GM18507 (cell line): ENCODE results near the gene CEP89.
"Not testable (repeated sequence)": the region's sequence is repeated elsewhere in the genome, so short reads cannot be mapped to it uniquely, and the experiment has no call there.

Experiments used
- DNase-seq: peaks from one replicate; pipeline ENCODE4 v3.0.0; 2011; ENCODE audit warnings: low read depth; ENCODE audit not compliant: insufficient read length; ENCODE audit errors: extremely low spot score
- FAIRE-seq: peaks from 2 replicates; lab custom pipeline; 2011; peaks lifted over from hg19 to GRCh38; lab: Jason Lieb, UNC

CEP89 gene

DNA sequence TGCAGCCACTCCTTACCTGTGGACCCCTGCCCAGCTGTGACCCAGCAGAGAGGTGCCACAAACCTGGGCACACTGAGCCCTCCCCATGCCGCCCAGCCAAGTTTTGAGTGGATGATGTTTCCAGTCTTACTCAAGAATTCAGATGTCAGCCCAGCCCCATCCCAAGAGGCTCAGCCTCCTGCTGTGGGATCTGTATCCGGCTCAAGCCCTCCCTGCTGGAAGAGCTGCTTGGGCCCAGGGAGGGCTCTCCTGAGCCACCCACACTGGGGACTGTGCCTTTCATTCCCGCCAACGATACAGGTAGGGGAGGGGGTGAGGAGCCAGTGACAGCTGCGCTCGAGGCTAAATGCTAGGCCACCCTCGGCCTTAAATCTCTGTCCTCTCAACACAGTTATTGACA, 96.3 kb downstream of the CEP89 start:
- FAIRE-seq (no peak), DNase-seq (no peak)

DNA sequence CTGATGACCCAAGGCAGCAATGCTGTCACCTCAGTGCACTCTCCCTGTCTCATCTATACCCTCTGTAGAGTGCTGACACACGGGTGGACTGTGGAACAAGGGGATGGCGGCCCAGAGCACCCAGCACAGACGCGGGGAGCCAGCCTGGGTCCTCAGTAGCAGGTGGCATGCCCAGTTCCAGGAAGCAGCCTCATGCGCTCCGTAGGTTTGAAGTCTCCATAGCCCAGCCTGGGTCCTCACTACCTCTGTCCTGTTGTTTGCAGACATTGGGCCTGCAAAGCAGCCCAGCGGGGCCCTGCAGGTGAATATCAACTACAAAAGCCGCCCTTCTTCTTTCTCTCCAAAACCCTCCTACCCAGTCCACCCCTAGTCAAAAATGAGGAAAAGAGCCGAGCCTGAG, 97.2 kb downstream of the CEP89 start:
- DNase-seq (no peak), FAIRE-seq (no peak)

- no peak for FAIRE-seq
- DNase-seq: no peak
Measured at GRCh38 chr19:32873247-32873959, 98.4 kb downstream of the CEP89 start.

- DNase-seq: no peak
- no peak for FAIRE-seq
Measured at GRCh38 chr19:32872391-32872790, 99.4 kb downstream of the CEP89 start.

GRCh38 chr19:32870981-32871451, 100.7 kb downstream of the CEP89 start:
- DNase-seq: no peak
- FAIRE-seq: no peak

DNA sequence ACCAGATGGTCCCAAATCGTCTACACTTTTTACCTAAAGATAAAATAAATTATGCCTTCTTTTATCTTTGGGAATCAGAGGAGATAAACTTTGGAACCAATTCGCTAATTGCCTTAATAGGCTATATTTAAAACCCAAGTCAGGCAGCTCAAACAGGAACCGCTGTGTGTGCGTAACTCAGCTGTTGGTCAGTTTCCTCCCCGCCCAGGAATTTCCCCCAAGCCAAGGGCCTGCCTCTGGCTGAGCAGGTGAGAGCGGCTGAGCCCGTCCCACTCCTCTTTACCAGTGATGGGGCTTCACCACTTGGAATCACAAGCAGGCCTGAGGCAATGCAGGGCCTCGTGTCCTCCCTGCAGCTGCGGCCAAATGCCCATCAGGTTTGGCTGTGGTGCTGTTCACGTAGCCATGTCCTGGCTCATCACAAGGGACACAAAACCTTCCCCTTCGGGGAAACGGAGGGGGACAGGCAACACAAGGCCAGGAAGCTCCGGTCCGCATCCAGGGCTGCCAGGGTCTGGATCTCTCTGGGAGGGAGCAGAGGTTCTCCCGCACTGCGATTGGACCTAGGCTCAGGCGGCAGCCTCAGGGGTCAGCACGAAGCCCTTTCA, 101.7 kb downstream of the CEP89 start:
- FAIRE-seq: no peak
- DNase-seq: no peak

- no peak for FAIRE-seq
- no peak for DNase-seq
Measured at GRCh38 chr19:32869369-32869965, 102.3 kb downstream of the CEP89 start, which contains the start of gene SLC7A9. SLC7A9 (minus strand) TSS chr19:32869767; CDS start chr19:32868534, 1,233 bp downstream.

- no peak for DNase-seq
Measured at GRCh38 chr19:32868206-32868950, 103.4 kb downstream of the CEP89 start.

DNA sequence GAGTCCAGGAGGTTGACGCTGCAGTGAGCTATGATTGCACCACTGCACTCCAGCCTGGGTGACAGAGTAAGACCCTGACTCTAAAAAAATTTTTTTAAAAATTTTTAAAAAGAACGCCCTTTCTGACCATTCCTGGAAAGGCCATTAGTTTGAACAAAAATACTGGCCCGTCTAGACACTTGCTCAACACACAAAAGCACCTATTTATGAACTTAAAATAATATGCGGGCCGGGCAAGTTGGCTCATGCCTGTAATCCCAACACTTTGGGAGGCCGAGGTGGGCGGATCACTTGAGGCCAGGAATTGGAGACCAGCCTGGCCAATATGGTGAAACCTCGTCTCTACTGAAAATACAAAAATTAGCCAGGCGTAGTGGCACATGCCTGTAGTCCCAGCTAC, 104.3 kb downstream of the CEP89 start:
- not testable (repeated sequence) for FAIRE-seq, DNase-seq

More at GRCh38 chr19:32868206-32868950, 103.4 kb downstream of the CEP89 start:
- no peak for FAIRE-seq

- DNase-seq (no peak), FAIRE-seq (no peak)
Measured at GRCh38 chr19:32866564-32867265, 105.0 kb downstream of the CEP89 start.

GRCh38 chr19:32866061-32866460, 105.7 kb downstream of the CEP89 start:
- DNase-seq (no peak), FAIRE-seq (no peak)

GRCh38 chr19:32865326-32865725, 106.4 kb downstream of the CEP89 start:
- DNase-seq: no peak
- no peak for FAIRE-seq

GRCh38 chr19:32864318-32865007, 107.3 kb downstream of the CEP89 start:
- DNase-seq (no peak), FAIRE-seq (no peak)

DNA sequence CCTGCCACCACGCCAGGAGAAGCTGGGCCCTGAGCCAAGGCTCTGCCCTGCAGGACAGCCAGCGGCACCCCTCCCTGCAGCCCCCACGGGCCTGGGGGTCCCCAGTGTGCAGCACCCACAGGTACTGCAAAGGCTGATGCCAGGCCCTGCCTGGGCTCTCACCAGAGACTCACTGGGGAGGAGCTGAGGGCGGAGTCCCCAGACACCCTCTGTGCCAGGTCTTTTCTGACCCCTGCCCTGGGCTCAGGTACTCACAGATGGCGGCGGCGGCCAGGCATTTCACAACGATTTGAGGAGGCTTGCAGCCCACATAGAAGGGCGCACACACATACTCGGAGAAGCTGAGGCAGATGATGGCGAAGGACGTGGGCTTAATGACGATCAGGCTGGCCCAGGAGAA, 107.9 kb downstream of the CEP89 start:
- no peak for FAIRE-seq

GRCh38 chr19:32863301-32863700, 108.5 kb downstream of the CEP89 start:
- DNase-seq: no peak
- FAIRE-seq: no peak

More for the DNA sequence above, 107.9 kb downstream of the CEP89 start:
- DNase-seq: no peak

- no peak for DNase-seq
- no peak for FAIRE-seq
Measured at GRCh38 chr19:32862741-32863140, 109.0 kb downstream of the CEP89 start.

DNA sequence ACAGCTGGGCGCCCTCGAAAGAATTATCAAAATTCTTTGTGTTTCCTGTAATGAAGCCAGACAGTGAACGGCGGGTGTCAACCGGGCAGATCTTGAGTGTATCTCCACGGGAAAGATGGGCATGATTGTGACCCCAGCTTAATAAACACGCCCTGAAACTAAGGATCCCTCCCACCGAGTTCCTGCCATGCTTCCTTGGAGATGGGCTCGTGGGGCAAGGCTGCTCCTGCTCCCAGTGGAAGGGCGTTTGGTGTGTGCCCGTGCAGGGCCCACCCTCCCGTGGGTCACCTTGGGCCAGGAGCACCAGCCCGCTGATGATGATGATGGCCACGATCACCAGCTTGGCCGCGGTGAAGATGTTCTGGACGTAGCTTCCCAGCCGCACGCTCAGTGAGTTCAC, 109.6 kb downstream of the CEP89 start:
- FAIRE-seq: no peak
- DNase-seq: no peak

DNA sequence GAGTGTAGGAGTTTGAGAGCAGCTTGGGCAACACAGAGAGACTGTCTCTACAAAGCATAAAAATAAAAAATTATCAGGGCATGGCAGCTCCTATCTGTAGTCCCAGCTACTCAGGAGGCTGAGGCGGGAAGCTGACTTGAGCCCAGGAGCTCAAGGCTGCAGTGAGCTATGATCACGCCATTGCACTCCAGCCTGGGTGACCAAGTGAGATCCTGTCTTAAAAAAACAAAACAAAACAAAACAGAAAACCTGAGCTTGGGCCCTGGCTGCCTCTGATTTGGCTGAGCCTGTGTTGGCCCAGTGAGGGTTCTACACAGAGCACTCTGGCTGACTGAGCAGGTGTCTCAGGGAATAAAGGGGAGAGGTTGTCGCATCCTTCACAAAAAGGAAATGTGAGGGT, 110.2 kb downstream of the CEP89 start:
- FAIRE-seq (no peak), DNase-seq (no peak)

GRCh38 chr19:32859591-32859990, 112.2 kb downstream of the CEP89 start:
- DNase-seq (no peak), FAIRE-seq (no peak)
